ENCODE measurements around the gene GRB2.
"Not testable (repeated sequence)": the region's sequence is repeated elsewhere in the genome, so short reads cannot be mapped to it uniquely, and the experiment has no call there.

Gene GRB2
- long read RNA-seq, transcript GRB2-202 (6 exons, 3,248 nt): major isoform, 776 of 855 reads
- long read RNA-seq, partial matches to known transcripts: 13 of 855 reads
- long read RNA-seq, other reads (novel, unspliced or antisense): 60 of 855 reads

DNA sequence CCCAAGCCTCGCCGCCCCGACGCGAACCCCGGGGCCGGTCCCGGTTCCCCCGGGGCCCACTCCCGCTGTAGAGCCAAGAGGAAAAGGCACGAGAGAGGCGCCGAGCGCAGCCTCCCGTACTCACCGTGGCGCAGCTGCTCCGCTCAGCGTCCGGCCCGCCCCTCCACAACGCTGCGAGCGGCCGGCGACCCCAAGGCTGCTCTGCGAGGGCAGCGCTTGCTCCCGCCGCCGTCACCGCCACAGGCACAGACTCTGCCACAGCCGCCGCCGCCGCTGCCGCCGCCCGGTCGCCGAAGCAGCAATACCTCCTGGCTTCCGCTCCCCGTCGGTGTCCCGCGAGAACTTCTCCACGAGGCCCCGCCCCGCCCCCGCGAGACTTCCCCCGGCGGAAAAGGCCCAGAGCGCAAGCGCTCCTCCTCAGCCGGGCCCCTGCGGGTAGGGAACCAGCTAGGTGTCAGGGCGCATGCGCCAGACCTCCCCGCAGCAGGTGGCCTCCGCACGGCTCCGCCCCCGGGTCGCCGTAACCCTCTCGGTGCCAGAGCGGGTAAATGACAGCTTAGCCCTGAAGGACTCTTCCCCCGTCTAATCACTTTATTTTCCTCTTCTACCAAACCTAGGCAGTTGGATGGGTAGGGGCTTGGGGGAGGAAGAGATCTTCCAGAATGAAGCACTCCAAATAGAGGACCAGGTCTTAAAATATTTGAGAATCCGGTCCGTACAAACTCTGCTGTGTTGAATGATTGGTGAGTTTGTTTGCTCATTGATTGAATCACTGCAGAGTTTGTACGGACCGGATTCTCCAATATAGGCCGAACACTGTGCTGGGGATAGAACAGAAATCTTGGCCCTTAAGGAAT, at the start of gene GRB2:
TSS of gene GRB2 (minus strand) at position 314 of the 857 bp plus-strand sequence. CDS start 12,050 bp downstream, outside the sequence.
- peak within 1 kb of the TSS; percentile 74 for H3K4me3 ChIP-seq (replicated peaks; ENCODE audit: insufficient read depth, low read length)
- peak within 1 kb of the TSS; percentile 98 for H3K27ac ChIP-seq (replicated peaks)
- TF ChIP-seq GABPA (IDR thresholded peaks at IDR 0.05; ENCODE audit: low read depth) (no peak), SPI1 (IDR thresholded peaks at IDR 0.05; ENCODE audit: borderline replicate concordance, low read depth) (peak; percentile 25; the same call in 1 of the 2 replicates), POLR2AphosphoS5 (IDR thresholded peaks at IDR 0.05; ENCODE audit: low read depth) (peak; percentile 78; the same call in 1 of the 2 replicates)
- TF ChIP-seq, protein P1, sequence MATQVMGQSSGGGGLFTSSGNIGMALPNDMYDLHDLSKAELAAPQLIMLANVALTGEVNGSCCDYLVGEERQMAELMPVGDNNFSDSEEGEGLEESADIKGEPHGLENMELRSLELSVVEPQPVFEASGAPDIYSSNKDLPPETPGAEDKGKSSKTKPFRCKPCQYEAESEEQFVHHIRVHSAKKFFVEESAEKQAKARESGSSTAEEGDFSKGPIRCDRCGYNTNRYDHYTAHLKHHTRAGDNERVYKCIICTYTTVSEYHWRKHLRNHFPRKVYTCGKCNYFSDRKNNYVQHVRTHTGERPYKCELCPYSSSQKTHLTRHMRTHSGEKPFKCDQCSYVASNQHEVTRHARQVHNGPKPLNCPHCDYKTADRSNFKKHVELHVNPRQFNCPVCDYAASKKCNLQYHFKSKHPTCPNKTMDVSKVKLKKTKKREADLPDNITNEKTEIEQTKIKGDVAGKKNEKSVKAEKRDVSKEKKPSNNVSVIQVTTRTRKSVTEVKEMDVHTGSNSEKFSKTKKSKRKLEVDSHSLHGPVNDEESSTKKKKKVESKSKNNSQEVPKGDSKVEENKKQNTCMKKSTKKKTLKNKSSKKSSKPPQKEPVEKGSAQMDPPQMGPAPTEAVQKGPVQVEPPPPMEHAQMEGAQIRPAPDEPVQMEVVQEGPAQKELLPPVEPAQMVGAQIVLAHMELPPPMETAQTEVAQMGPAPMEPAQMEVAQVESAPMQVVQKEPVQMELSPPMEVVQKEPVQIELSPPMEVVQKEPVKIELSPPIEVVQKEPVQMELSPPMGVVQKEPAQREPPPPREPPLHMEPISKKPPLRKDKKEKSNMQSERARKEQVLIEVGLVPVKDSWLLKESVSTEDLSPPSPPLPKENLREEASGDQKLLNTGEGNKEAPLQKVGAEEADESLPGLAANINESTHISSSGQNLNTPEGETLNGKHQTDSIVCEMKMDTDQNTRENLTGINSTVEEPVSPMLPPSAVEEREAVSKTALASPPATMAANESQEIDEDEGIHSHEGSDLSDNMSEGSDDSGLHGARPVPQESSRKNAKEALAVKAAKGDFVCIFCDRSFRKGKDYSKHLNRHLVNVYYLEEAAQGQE (IDR thresholded peaks at IDR 0.05; ENCODE audit: insufficient replicate concordance, low read depth): no peak
- H3K27me3 ChIP-seq (ENCODE audit: insufficient read depth, poor library complexity, severe bottlenecking): no peaks in the 10 kb centered on the region
- DNase-seq (ENCODE audit: low read depth in 1 of 2, low spot score in 1 of 2): peak; percentile 92 to 99

DNA sequence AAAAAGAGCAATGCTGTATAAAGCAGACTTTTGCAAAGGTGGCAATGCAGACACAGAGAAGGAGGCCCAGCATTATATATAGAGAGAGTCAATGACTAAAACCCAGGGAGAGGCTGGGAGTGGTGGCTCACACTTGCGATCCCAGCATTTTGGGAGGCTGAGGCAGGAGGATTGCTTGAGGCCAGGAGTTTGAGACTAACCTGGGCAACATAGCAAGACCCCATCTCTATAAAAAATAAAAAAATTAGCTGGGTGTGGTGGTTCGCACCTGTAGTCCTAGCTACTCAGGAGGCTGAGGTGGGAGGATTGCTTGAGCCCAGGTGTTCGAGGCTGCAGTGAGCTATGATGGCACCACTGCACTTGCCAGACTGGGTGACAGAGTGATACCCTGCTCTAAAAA, 49.2 kb upstream of the GRB2 start:
- H3K27me3 ChIP-seq (ENCODE audit: insufficient read depth, poor library complexity, severe bottlenecking); DNase-seq (ENCODE audit: low read depth in 1 of 2, low spot score in 1 of 2); H3K27ac ChIP-seq (replicated peaks); H3K4me3 ChIP-seq (replicated peaks; ENCODE audit: insufficient read depth, low read length): not testable (repeated sequence)

DNA sequence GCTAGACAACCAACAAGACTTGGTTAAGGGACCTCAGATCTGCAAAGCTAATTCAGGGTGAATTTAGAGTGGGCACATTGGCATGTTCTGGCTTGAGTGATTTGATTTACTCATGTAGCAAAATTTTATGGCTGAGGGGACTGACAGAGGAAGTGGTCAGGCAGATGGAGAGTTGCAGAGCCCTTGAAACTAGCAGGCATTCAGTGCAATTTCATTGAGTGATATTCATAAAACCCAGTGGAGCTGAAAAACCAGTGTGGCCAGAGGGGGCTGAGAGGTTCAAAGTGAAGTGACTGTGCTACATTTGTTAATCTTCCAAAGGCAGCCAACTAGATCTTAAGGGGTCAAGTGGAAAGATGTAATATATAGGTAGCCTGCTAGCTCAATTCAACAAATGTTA, 48.7 kb upstream of the GRB2 start:
- H3K4me3 ChIP-seq (replicated peaks; ENCODE audit: insufficient read depth, low read length): no peak overlapping the region
- H3K27ac ChIP-seq (replicated peaks): no peak overlapping the region
- H3K27me3 ChIP-seq (ENCODE audit: insufficient read depth, poor library complexity, severe bottlenecking): no peaks in the 10 kb centered on the region
- TF ChIP-seq SPI1 (IDR thresholded peaks at IDR 0.05; ENCODE audit: borderline replicate concordance, low read depth): peak; percentile 41; the same call in 1 of the 2 replicates
- TF ChIP-seq GABPA (IDR thresholded peaks at IDR 0.05; ENCODE audit: low read depth): no peak
- peak in 1 of 2 experiments; percentile 34 for DNase-seq (ENCODE audit: low read depth in 1 of 2, low spot score in 1 of 2)

DNA sequence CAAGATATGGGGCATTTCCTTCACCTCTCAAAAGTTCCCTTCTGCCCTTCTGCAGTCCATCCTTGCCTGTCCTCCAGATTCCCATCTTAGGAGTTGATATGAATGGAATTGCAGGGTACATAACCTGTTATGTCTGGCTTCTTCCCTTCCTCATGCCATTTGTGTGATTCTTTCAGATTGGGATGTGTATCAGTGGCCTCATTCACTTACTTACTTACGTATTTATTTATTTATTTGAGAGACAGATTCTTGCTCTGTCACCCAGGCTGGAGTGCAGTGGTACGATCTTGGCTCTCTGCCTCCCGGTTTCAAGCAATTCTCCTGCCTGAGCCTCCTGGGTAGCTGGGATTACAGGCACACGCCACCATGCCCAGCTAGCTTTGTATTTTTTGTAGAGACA, 44.8 kb upstream of the GRB2 start:
- no peaks in the 10 kb centered on the region for H3K27me3 ChIP-seq (ENCODE audit: insufficient read depth, poor library complexity, severe bottlenecking)
- no peak for DNase-seq (ENCODE audit: low read depth in 1 of 2, low spot score in 1 of 2)
- TF ChIP-seq, protein P2, sequence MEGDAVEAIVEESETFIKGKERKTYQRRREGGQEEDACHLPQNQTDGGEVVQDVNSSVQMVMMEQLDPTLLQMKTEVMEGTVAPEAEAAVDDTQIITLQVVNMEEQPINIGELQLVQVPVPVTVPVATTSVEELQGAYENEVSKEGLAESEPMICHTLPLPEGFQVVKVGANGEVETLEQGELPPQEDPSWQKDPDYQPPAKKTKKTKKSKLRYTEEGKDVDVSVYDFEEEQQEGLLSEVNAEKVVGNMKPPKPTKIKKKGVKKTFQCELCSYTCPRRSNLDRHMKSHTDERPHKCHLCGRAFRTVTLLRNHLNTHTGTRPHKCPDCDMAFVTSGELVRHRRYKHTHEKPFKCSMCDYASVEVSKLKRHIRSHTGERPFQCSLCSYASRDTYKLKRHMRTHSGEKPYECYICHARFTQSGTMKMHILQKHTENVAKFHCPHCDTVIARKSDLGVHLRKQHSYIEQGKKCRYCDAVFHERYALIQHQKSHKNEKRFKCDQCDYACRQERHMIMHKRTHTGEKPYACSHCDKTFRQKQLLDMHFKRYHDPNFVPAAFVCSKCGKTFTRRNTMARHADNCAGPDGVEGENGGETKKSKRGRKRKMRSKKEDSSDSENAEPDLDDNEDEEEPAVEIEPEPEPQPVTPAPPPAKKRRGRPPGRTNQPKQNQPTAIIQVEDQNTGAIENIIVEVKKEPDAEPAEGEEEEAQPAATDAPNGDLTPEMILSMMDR (IDR thresholded peaks at IDR 0.05; ENCODE audit: insufficient read depth, low read length): no peak
- TF ChIP-seq, protein P1 (IDR thresholded peaks at IDR 0.05; ENCODE audit: insufficient replicate concordance, low read depth): no peak
- TF ChIP-seq POLR2AphosphoS5 (IDR thresholded peaks at IDR 0.05; ENCODE audit: low read depth) (no peak), GABPA (IDR thresholded peaks at IDR 0.05; ENCODE audit: low read depth) (no peak), SPI1 (IDR thresholded peaks at IDR 0.05; ENCODE audit: borderline replicate concordance, low read depth) (no peak)
- no peak overlapping the region for H3K4me3 ChIP-seq (replicated peaks; ENCODE audit: insufficient read depth, low read length)
- no peak overlapping the region for H3K27ac ChIP-seq (replicated peaks)
